ENCODE measurements around the gene RBFOX1.

DNA sequence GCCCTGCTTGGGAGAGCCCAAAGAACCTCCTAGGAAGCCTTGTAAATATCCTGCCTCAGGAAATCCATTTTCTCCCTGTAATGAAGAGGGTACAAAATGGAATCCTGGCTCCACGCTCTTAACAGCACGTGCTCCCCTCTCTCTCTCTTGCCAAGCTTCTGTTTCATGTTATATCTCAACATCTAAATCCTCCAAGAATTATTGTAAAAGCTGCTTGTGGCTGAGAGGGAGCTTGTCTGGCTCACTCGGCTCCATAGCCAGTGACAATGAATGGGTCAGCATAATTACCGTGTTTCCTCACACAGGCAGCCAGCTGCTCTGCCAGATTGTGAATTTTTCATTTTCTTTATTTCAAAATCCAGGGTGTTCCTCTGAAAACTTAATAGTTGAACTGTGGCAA is 317.8 kb downstream of the RBFOX1 start:
- TF ChIP-seq, protein P1, sequence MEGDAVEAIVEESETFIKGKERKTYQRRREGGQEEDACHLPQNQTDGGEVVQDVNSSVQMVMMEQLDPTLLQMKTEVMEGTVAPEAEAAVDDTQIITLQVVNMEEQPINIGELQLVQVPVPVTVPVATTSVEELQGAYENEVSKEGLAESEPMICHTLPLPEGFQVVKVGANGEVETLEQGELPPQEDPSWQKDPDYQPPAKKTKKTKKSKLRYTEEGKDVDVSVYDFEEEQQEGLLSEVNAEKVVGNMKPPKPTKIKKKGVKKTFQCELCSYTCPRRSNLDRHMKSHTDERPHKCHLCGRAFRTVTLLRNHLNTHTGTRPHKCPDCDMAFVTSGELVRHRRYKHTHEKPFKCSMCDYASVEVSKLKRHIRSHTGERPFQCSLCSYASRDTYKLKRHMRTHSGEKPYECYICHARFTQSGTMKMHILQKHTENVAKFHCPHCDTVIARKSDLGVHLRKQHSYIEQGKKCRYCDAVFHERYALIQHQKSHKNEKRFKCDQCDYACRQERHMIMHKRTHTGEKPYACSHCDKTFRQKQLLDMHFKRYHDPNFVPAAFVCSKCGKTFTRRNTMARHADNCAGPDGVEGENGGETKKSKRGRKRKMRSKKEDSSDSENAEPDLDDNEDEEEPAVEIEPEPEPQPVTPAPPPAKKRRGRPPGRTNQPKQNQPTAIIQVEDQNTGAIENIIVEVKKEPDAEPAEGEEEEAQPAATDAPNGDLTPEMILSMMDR (conservative IDR thresholded peaks at IDR 0.05; ENCODE audit: low read depth, low read length): no peak
- TF ChIP-seq EZH2 (IDR thresholded peaks at IDR 0.05; ENCODE audit: low read length, unreplicated experiment) (no peak), EZH2phosphoT487 (IDR thresholded peaks at IDR 0.05; ENCODE audit: borderline replicate concordance, low read length) (no peak)

Measured in PC-3 (cell line).